Measurements from ENCODE around the gene TMEM132C. TPM values are rescaled to one million over a fixed set of nuclear protein-coding genes. Genes with fewer than 3 reads are reported as not detected.

Gene TMEM132C
- total and polyA plus RNA-seq, 2 of the 4 experiments (the other 2 are of a cell fraction) = not detected

GRCh38 chr12:128652136-128652751 lies 385.3 kb downstream of the TMEM132C start:
- DNase-seq (no peak), ATAC-seq (ENCODE audit: low read depth) (no peak)
- in situ Hi-C loops (cut with MboI; ENCODE audit: low sequenced_read_pairs) = no loop called here
- intact Hi-C loops (cut with micrococcal nuclease) = no loop called here
- Histone ChIP-seq H4K5ac (ENCODE audit: low read depth, low read length) (no peak overlapping the region), H2BK15ac (ENCODE audit: low read depth, low read length) (no peak overlapping the region), H3K4me3 (ENCODE audit: insufficient read depth, low read depth, low read length) (no peak overlapping the region), H2AFZ (replicated peaks; ENCODE audit: low read length, poor library complexity) (no peak overlapping the region), H3K18ac (ENCODE audit: low read depth, low read length) (no peak overlapping the region), H3K4me1 (ENCODE audit: control insufficient read depth, insufficient read depth, low read length) (no peaks in the 10 kb centered on the region), H3K56ac (ENCODE audit: extremely low read depth, insufficient read depth, low read length) (no peak overlapping the region), H3K36me3 (ENCODE audit: control insufficient read depth, insufficient read depth, low read length) (no peaks in the 10 kb centered on the region), H4K8ac (ENCODE audit: low read depth in 2 of 2, low read length in 2 of 2) (no peak overlapping the region), H2AK9ac (replicated peaks; ENCODE audit: low read depth, low read length, poor library complexity) (no peak overlapping the region), H4K20me1 (ENCODE audit: insufficient read depth, low read length) (no peaks in the 10 kb centered on the region), H3K9me3 (ENCODE audit: control insufficient read depth, insufficient read depth, low read length) (peaks cover 40% of the 10 kb centered on the region), H3K4me2 (ENCODE audit: low read depth, low read length) (no peak overlapping the region), H2BK5ac (ENCODE audit: low read depth, low read length, poor library complexity, severe bottlenecking) (no peak overlapping the region), H3K23ac (ENCODE audit: low read depth, low read length) (no peak overlapping the region), H3K27me3 (ENCODE audit: control insufficient read depth, insufficient read depth, low read length) (no peaks in the 10 kb centered on the region), H3K4ac (ENCODE audit: low read depth, low read length) (no peak overlapping the region), H3K9ac (ENCODE audit: low read depth, low read length) (no peak overlapping the region), H4K91ac (ENCODE audit: insufficient read depth, low read depth, low read length) (no peak overlapping the region), H2BK120ac (ENCODE audit: low read depth, low read length) (no peak overlapping the region), H3K9me1 (ENCODE audit: insufficient read depth, low read length) (no peaks in the 10 kb centered on the region), H3K14ac (replicated peaks; ENCODE audit: low read depth, low read length) (no peak overlapping the region), H3K79me1 (ENCODE audit: low read depth in 1 of 2, low read length in 2 of 2) (no peaks in the 10 kb centered on the region), H2AK5ac (ENCODE audit: low read depth, low read length) (no peak overlapping the region), H3K27ac (ENCODE audit: insufficient read depth, low read length) (no peak overlapping the region), H2BK20ac (ENCODE audit: low read depth, low read length) (no peak overlapping the region)
- 56% methylated on average over 7 of the region's 17 CpGs; no CpG with 5 or more reads in 1 of the 2 experiments for WGBS, 2 experiments (ENCODE audit: extremely low coverage in 2 of 2, insufficient read length in 1 of 2)
- POLR2A ChIA-PET (ENCODE audit: unreplicated experiment) = no interaction called here
- CTCF ChIA-PET = no interaction called here
- dilution Hi-C loops (cut with HindIII; ENCODE audit: low sequenced_read_pairs, unreplicated experiment) = no loop called here
- no TSS peak for BruUV-seq (replicated peaks)
- TF ChIP-seq CEBPB (IDR thresholded peaks at IDR 0.05; ENCODE audit: low read depth, low read length) (no peak), NFE2L2 (IDR thresholded peaks at IDR 0.05; ENCODE audit: low read depth, low read length) (no peak), RFX5 (IDR thresholded peaks at IDR 0.05; ENCODE audit: low read depth, low read length) (no peak), SMC3 (IDR thresholded peaks at IDR 0.05; ENCODE audit: low read depth, low read length) (no peak), MXI1 (IDR thresholded peaks at IDR 0.05; ENCODE audit: borderline replicate concordance, low read depth, low read length) (no peak), FOS (IDR thresholded peaks at IDR 0.05; ENCODE audit: low read depth, low read length) (no peak), MAFK (IDR thresholded peaks at IDR 0.05; ENCODE audit: low read depth, low read length) (no peak), CHD1 (IDR thresholded peaks at IDR 0.05; ENCODE audit: low read depth, low read length) (no peak), MAZ (IDR thresholded peaks at IDR 0.05; ENCODE audit: borderline replicate concordance, low read depth, low read length) (no peak), BHLHE40 (IDR thresholded peaks at IDR 0.05; ENCODE audit: low read depth, low read length) (no peak), ELK1 (IDR thresholded peaks at IDR 0.05; ENCODE audit: borderline replicate concordance, low read depth, low read length) (no peak), RAD21 (IDR thresholded peaks at IDR 0.05; ENCODE audit: low read length) (no peak), RCOR1 (IDR thresholded peaks at IDR 0.05; ENCODE audit: insufficient replicate concordance, low read length) (no peak), POLR2A (IDR thresholded peaks at IDR 0.05; ENCODE audit: low read depth, low read length) (no peak), CTCF (conservative IDR thresholded peaks at IDR 0.05; ENCODE audit: low read depth, low read length) (no peak)
- TF ChIP-seq, protein P1, sequence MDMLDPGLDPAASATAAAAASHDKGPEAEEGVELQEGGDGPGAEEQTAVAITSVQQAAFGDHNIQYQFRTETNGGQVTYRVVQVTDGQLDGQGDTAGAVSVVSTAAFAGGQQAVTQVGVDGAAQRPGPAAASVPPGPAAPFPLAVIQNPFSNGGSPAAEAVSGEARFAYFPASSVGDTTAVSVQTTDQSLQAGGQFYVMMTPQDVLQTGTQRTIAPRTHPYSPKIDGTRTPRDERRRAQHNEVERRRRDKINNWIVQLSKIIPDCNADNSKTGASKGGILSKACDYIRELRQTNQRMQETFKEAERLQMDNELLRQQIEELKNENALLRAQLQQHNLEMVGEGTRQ (IDR thresholded peaks at IDR 0.05; ENCODE audit: low read depth, low read length) = no peak

Data from IMR-90 (cell line).